Measurements from ENCODE around the gene VPS35.

The VPS35 gene

DNA sequence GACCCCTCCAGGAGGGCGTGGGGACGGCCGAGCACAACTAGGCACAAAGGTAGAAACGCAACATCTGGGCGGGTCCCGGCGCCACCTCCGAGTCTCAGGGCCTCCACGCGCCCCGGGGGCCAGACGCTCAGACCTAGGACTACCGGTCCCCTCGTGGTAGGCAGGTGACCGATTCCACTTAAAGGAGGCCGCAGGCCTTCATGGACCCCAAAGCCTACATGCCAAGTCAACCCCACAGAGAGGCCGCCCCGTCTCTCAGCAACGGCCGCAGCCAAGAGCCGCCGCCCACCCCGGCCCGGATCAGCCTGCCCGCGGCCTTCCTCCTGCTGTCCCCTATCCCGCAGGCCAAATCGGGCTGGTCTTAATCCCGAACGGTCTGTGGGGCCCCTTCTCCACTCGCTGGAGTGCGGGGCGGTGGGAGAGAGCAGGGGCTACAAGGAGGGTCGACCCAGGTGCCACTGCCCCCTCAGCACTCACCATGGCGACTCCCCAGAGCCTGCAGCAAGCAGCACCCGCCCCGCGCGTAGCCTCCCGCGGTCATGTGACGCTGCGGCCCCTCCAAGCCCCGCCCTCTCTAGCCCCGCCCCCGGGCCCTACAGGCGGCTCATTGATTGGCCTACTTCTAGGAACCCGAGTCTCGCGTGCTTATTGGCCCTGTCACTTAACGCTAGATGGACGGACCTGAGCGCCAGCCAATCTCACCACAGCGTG, at the start of gene VPS35:
Gene VPS35 (minus strand): TSS at position 525 of the 711 bp plus-strand sequence. CDS start 45 bp downstream, at position 480.
- peak; percentile 98 for DNase-seq (ENCODE audit: low read depth)

- DNase-seq (ENCODE audit: low read depth), result no peak
Measured at GRCh38 chr16:46737621-46738214, 48.7 kb upstream of the VPS35 start.

- no peak for DNase-seq (ENCODE audit: low read depth)
Measured at GRCh38 chr16:46736695-46737094, 47.7 kb upstream of the VPS35 start.

GRCh38 chr16:46733319-46733830, 44.4 kb upstream of the VPS35 start:
- no peak for DNase-seq (ENCODE audit: low read depth)

GRCh38 chr16:46732561-46732960, 43.6 kb upstream of the VPS35 start:
- no peak for DNase-seq (ENCODE audit: low read depth)

DNA sequence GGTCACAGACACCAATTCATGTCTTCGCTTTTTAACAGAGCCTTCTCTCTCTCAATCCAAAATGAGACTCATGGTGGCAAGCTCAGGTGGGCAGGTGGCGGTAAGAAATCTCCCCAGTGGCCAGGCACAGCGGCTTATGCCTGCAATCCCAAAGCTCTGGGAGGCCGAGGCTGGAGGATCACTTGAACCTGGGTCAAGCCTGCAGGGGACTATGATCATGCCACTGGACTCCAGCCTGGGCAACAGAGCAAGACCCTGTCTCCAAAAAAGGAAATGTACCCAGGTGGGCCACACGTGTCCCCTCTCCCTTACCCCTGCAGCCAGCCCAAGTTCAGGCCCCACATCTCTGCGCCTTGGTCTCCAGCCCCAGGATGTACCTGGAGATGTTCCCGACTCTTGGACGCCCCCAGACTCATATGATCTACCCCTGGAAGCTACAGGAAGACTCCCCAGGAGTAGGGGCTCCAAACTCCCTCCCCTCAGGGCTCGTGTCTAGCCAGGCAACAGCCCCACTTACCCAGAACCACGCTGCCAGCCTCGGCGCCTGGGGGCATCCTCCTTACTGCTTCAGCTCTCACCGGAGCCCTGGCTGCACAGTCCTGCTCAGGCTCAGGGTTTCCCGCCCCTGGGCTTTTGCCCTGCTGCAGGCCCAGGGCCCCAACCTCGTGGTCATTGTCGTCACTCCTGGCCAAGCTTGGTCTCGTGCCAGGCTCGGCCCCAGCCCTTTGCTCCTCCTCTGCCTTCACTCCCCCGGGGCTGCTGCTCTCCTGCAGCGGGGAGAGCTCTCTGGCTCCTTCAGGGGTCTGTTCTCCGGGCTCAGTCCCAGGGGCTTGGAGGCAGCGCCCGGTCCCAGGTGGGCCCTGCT, 42.9 kb upstream of the VPS35 start:
- DNase-seq (ENCODE audit: low read depth), result no peak

- no peak for DNase-seq (ENCODE audit: low read depth)
Measured at GRCh38 chr16:46730801-46731690, 42.1 kb upstream of the VPS35 start.

DNA sequence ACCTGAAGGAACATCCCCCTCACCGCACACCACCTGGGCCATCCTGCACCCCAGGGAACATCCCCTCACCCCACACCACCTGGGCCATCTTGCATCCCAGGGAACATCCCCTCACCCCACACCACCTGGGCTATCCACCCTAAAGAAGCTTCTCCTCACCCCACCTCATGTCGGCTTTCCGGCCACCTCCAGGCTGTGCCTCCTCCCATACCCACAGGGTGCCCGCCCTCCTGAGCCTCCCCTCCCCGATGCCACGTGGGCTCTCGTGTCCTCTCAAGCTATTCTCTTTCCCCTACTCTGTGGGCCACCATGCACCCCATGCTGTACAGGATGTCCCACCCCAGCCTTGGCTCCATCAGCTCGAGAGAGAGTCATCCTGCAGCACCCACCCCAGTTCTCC, 41.1 kb upstream of the VPS35 start:
- no peak for DNase-seq (ENCODE audit: low read depth)

DNA sequence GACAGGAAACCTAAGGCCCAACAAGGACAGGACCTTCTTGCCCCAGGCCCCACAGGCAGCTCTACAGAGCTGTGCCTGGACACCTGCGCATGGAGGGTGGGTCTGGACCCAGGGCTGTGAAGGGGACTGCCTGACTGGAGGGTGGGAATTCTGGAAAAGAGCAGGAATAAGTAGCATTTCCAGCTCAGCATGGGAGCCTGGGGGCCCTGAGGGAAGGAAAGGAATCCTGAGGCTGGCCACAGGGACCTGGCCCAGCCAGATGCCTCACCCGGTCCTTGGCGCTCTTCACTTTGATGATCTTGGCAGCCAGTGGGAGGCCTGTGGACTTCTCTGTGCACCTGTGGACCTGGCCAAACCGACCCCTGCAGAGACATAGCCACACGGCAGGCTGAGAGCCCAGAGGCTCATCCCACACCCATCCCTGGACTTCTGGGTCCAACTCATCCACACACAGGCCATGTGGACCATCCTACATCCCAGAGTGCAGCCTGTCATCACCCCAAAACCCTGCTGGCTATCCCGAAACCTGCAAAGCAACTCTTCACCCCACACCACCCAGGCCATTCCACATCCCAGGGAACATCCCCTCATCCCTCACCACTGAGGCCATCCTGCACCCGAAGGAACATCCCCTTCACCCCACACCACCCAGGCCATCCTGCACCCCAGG, 40.5 kb upstream of the VPS35 start:
- DNase-seq (ENCODE audit: low read depth), result no peak

GRCh38 chr16:46728806-46729205, 39.8 kb upstream of the VPS35 start:
- no peak for DNase-seq (ENCODE audit: low read depth)

- DNase-seq (ENCODE audit: low read depth), result no peak
Measured at GRCh38 chr16:46727630-46728029, 38.7 kb upstream of the VPS35 start.

DNA sequence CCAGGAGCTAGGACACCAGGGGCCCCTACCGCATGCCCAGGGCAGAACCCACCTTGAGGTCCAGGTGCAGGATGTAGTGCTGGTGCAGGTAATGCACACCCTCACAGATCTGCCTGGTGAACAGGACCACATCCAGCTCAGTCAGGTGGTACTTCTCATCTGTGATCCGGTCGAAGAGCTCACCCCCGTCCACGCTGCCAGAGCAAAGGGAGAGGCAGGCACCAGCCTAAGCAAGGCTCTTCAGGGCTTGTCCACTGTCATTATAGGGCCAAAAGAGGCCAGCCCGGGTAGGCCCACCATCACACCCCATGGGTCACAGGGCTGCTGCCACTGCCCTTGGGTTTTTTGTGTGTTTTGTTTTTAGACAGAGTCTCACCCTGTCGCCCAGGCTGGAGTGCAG, 38.2 kb upstream of the VPS35 start:
- no peak for DNase-seq (ENCODE audit: low read depth)

DNA sequence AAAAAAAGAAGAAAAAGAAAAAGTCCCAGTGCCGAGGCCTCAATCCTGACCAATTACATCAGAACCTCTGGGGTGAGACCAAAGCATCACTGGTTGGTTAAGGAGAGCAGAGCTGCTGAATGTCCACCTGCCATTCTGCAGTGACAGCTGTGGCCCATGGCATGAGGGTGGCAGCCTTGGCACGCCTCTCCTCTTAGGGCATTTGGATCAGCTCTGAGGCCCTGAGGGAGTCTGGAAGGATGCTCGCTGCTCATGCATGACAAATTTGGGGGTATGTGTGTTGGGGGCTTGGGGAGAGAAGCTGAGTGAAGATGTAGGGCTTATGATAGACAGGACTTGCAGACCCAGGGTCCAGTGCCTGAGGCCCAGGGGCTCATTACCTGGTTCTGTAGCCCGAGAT, 32.9 kb upstream of the VPS35 start:
- DNase-seq (ENCODE audit: low read depth), result no peak

DNA sequence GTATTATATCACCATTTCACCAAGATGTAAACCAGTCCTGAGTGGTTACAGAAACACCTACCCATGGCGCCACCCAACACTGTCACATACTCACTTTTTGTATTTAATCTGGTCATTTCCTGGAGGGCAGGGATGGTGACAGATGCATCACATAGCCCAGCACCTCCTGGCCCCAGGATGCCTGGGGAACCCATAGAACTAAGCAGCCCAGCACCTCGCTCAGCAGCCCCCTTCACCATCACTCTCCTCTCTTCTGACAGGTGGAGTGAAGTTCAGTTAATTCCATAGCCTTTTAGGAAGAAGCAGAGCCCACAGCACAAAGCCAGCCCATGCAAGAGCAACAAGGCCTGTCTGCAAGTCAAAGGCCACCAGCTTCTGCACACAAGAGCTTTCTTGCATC, 31.6 kb upstream of the VPS35 start:
- DNase-seq (ENCODE audit: low read depth), result no peak

DNA sequence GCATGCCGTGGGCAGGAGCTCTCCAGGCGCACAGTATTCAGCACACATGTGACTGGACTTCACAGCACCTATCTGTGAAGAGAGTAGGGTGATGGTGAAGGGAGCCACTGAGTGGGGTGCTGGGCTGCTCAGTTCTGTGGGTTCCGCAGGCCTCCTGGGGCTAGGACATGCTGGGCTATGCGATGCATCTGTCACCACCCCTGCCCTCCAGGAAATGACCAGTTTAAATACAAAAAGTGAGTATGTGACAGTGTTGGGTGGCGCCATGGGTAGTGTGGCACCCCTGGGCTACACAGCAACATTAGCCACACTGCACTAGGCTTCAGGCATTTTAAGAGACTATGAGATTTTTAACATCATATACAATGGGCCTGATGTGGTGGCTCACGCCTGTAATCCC, 30.6 kb upstream of the VPS35 start:
- no peak for DNase-seq (ENCODE audit: low read depth)

DNA sequence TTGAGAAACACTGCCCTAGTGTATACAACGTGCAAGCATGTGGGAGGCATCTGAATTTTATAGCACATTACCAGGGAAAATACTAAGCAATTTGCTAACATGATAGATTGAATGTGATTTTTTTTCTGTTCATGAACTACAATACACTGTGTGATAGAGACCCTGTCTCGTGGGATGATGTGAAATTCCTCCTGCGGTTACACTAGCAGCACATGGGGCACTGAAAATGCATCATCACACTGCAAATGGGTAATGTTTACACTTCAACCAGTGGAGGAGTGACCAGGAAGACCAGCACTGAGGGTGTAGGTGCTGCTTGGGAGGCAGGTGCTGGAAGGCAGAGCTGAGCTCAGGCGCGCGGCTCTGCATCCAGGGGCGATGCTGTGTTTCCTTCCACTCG, 29.2 kb upstream of the VPS35 start:
- DNase-seq (ENCODE audit: low read depth), result no peak

DNA sequence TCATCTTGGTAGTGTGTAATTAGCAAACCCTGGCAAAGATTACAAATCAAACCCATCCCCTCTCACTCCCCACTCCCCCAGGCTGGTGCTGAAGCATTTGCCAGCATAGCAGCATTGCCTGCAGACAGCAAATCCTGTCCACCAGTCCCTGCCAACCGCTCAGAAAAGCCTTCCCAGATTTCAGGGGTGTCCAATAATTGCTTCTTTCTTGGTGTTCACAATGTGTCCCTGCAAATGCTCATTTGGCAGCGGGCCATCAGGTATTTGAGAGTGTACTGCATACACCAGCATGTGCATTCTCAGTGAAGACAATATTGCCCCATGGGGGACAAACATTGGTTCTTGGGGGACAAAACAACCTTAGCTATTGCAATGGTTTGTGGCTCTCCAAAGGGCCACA, 28.7 kb upstream of the VPS35 start:
- DNase-seq (ENCODE audit: low read depth), result no peak

DNA sequence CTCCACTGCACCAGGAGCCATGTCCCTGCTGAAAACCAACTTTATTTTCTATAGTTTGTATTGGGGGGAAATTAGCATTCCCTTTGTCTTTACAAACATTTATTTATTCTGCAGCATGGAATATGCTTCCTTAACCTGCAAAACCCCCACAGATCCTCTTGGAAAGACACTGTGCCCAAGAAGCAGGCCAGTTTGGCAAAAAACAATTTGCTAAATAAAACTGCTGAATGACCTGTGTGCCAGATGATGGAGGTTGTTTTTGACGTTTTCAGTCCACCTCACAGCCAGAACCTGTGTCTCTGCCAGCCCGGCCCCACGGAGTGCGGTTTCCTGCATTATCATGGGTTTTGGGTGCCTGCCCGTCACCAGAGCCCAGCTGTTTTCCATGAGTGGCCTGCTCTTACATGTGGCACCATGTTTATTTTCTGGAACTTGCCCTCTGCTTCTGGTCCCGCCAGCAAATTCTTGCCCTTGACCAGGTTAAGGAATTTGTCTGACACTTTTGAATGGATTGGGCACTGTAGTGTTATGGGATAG, 26.9 kb upstream of the VPS35 start:
- DNase-seq (ENCODE audit: low read depth), result no peak

DNA sequence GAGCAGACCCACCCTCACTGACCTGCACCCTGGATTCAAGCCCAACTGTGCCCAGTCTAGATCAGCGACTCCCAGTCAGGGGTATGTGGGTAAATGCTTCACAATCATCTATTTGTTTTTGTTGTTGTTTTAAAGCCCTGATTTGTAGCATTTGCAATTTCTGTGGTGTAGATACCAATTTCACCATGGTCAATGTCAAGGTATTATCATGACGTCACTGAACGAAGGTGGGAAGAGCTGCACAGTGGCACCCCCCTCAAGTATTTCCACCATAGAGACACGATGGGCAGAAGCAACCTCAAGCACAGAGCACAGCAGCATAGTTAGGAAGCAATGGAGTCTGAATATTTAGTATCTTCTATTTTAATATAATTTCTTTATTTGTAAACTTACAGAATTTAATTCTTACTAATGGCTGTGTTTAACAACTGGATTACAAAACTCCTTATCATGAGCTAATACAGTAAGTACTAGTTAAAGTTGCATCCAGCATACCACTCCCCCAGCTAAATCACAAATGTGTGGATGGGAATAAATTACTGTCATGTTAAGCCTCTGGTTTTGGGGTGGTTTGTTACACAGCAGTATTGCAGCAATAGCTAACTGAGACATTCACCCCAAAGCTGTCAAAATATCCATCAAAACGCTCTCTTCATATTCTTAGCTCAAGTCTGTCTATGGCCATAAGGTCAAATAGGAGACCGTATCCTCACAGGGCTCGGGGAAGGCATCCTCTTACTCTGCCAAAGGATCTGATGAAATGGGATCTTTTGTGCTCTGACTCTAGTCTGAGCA, 26.0 kb upstream of the VPS35 start:
- DNase-seq (ENCODE audit: low read depth), result no peak

GRCh38 chr16:46713634-46714033, 24.7 kb upstream of the VPS35 start:
- DNase-seq (ENCODE audit: low read depth), result no peak

All from T-helper 22 cell (primary cell).